Suppressor macrophage (primary cell): ENCODE measurements around the gene WWTR1.
A peak's percentile ranks its signal among the peaks of the same experiment; 100 is the strongest.

Source experiments
- DNase-seq, 4 experiments: peaks; one replicate each; pipeline ENCODE4 v3.0.0-alpha.2; 2020 to 2022

Gene WWTR1

DNA sequence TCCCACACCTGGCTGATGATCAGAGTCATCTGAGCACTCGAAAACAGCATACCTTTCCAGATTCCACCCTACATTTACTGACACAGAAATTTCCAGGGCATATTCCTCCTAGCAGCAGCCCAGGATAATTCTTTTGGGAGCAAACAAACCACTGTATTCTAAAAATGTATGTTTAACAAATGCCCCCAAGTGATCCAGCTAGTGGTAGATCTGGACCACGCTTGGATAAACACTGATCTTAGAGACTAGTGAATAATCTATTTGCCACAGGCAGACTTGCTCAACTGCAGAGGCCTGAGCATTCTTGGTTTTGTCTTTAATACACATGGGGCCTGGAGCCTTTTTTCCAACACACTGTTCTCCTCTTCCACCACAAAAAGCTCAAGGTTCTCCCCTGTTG is 93.7 kb downstream of the WWTR1 start:
- DNase-seq = no peak

DNA sequence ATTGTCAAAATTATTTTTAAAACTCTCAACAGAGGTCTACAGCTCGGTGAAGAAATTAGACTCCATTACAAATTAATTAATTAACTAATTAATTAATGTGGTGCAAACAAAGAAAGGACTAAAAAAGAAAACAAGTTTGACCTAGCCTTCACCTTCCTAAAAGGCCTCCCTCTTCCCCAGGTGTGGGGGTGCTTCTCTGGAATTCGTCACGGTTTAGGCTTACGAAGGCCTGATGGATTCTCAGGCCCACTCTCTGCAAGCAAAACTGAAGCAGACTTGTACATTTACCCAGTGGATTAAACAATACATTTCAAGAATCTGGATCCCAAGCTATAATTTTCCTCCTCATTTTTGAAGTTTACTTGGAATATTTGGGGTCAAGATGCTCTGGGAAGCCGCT is 94.7 kb downstream of the WWTR1 start:
- no peak for DNase-seq

DNA sequence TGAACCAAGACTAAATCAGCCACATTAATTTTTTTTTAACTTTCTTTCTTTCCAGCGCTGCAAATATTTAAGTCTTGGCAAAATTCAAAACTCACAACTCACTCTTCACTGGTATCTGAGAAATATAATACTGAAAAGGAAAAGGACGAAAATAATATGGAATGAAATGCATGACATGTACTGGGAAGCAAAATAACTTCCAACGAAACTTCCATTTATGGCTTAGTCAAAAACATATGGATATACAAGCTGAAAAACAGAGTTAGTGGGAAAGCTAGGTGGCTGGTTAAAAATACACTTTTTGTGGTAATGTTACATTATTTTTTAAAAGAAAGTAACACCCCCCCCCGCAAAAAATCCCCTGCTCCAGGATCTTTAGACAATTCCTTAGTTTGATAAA is 97.2 kb downstream of the WWTR1 start:
- DNase-seq = no peak

DNA sequence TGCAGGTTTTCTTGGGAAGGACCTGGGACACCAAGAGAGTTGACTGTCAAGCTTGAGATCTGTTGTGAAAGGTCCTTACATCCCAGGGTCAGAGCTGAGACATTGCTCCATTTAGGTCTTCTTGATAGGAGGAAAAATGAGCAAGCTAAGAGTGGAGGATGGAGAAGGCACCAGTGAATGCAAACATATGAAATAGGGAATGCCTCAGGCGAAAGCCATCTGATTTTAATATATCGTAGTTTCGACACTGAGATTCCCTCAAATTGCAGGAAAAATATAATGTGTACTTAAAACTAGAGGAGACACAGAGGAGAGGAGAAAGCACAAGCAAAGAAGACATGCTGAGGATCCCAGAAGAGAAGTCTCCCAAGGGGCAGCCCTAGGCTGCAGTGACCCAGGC is 97.8 kb downstream of the WWTR1 start:
- DNase-seq = no peak

DNA sequence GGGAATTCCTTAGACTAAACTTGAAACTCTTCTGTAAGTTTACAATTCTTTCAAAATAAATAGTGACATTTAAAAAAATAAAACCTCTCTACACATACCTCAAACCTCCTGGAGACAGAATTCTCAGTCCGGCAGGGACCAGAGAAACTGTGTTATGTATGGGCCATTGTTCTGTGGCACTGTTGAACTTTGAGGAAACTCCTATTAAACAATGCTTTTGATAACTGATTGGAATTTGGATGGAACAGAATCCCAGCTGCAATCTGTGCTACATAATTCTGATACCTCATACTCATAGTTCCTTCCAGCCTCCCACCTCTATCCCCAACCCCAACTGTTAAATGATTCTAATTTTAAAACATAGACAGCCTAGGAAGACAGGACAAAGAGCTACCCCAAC is 98.3 kb downstream of the WWTR1 start:
- DNase-seq = no peak

DNA sequence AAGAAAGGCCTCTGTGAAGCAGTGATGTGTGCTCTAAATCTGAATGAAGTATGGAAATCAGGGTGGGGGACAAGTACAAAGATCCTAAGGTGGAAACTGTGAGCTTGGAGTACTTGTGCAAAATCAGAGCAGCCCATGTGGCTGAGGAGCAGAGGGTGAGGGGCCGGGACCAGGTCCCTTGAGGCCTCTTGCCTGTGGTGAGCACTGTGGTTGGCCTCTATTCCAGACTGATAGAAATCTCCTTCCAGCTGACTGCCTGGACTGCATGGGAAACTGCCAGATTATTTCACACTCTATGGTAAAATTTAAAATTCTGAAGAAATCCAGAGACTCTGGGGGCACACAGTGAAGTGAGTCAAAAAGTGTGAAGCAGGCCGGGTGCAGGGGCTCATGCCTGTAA is 101.9 kb downstream of the WWTR1 start:
- no peak for DNase-seq

DNA sequence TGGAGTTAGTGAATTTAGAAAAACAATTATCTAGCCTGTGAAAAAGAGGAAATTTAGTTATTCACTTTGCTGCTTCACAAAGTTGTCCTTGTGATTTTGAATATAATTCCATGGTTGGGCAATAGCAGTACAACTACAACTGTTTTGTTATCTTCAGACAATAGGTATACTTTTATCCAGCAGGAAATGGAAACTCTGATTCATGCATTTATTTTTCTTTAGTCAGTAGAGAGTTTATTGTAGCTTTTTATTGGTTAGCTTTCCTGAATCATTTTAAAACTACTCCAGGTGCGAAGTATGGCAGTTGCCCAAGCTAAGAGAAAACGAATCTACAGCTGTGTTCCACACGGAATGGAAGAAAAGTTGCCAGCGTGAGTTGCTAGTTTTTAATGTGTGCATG is 103.0 kb downstream of the WWTR1 start:
- no peak for DNase-seq

DNA sequence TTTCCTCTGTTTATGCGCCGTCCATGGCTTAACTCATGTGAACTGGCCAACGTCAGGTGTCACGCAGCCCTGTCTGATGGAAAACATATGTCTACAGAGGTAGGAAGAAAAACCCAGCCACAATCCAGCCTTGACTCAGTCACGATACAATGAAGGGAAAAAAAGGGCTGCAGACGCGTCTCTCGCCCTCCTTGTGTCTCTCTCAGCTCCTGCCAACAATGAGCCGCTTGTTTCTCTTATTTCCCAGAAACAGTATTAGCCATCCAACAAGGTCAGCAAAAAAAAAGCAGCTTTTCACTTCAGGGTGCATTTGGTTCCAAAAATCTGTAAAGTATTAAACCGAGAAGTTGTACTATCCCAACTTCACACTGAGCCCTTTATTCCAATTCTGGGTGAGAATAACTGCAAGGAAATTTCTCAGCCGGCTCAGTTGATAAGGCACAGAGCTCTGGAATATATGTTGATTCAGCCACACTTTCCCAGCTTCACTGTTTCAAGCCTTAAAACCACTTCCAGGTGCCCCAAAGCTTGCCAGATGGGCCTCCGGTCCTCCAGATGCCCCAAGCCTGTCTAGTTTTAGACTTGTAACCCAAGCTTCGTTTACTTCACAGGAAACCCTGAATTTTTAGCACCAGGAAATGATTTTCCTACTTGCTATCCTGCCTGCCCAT is 103.9 kb downstream of the WWTR1 start:
- DNase-seq = no peak

DNA sequence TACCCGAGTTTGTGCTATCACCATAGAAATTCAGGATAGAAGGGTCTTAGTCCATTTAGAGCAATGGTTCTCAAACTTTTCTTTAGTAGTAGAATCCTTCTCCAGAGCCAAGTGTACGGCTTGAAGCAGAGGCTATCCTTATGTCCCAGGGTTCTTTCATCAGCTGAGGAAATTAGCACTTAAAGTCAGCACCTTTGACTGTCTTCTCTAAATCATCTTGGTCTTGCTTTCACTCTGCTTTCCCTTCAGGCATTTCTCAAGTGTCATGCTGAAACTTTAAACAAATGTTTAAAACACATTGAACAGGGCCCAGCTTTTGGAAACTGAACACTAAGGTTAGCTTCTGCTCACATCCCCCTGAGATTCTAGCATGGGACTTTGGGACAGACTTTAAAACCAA is 105.1 kb downstream of the WWTR1 start:
- DNase-seq = no peak

DNA sequence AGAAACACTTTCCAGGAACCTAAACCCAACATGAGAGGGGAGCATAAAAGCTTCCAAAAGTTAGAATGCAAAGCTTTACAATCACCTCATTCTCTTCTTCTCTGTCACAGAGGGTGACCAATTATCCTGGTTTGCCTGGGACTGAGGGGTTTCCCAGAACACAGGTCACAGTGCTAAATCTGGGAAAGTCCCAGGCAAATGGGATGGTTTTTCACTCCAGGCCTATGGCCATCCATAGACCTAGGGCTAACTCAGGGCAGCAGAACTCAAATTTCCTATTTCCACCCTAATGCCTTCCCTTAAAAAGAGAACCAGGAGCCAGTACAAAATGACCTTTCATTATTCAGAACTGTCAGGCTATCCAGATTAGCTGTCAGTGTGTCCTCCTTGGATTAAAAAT is 106.3 kb downstream of the WWTR1 start:
- no peak for DNase-seq

DNA sequence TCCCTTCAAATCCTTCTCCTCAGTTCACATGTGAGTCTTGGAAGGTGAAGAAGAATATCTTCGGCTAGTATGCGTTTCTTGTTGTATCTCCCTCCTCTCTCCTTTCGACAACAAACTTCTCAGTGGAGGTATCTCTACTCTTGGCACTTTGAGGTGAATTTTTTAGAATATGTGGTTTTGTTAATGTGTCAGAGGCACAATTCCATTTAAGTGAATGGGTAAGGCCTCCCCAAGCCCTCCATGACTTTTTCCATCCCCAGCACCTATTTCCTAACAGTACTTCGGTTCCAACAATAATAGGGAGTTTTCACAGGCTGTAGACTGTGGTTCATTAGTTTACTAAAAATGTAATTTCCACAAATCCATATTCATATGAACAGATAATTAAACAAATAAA is 109.2 kb downstream of the WWTR1 start:
- DNase-seq = no peak

DNA sequence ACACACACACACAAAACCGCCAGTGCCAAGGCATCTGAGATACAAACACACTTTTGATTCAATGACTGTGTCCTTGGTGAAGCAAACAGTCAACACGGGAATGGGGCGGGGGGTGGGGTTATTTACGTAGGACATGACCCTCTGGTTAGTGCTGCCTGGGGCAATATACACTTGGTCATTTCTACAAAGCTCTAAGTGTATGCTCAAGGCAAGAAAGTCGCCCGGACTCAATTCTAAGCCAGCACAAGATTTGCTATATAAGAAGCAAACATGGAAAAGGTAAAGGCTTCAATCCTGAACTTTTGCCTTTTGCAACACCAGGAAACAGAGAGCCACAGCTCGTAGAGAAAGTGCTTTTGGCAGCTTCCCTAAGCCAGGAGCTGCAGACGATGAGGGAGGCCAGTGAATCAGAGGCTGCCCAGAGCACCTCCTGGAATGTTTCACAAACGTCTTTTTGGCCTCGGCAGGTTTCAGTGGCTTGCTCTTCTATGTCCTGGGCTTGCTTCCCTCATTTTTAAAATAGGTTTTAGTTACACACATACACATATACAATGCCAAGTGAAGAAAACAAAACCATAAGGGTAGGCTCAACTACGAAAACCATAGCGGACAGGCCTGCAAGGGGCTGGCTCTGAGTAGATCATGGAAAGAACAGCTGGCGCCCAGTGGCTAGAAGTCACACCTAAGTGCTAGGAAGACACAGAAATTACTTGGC is 109.7 kb downstream of the WWTR1 start:
- no peak for DNase-seq

DNA sequence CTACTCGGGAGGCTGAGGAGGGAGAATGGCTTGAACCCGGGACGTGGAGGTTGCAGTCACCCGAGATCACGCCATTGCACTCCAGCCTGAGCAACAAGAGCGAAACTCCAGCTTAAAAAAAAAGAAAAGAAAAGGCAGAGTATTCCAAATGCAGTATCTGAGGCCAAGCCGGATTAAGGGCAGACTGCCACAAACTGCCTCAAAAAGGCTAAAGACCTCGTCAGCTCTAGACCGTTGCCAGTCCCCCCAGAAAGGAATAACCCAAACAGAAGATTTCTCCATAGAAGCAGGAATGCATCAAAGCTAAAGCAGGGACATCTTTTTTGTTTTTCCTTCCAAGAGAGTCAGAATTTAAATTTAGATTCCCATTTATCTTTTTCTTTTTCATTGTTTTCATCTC is 110.4 kb downstream of the WWTR1 start:
- no peak for DNase-seq

DNA sequence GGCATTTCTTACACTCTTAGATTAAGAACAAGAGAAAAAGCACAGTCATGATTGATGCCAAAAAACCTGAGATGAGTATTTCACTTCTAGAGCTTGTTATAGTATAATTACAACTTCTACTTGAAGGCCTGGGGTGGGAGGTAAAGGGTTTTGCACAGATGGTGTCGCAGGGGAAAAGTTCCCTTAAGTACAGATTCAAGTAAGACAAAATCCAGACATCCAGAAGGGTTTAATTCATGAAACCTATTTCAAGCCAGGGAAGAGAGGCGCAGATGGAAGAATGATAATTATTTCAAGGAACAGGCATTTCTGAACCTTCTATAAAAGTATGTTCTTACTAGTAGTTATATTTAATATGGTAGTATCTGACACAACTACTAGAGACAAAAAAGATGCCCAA is 112.8 kb downstream of the WWTR1 start:
- DNase-seq = no peak

DNA sequence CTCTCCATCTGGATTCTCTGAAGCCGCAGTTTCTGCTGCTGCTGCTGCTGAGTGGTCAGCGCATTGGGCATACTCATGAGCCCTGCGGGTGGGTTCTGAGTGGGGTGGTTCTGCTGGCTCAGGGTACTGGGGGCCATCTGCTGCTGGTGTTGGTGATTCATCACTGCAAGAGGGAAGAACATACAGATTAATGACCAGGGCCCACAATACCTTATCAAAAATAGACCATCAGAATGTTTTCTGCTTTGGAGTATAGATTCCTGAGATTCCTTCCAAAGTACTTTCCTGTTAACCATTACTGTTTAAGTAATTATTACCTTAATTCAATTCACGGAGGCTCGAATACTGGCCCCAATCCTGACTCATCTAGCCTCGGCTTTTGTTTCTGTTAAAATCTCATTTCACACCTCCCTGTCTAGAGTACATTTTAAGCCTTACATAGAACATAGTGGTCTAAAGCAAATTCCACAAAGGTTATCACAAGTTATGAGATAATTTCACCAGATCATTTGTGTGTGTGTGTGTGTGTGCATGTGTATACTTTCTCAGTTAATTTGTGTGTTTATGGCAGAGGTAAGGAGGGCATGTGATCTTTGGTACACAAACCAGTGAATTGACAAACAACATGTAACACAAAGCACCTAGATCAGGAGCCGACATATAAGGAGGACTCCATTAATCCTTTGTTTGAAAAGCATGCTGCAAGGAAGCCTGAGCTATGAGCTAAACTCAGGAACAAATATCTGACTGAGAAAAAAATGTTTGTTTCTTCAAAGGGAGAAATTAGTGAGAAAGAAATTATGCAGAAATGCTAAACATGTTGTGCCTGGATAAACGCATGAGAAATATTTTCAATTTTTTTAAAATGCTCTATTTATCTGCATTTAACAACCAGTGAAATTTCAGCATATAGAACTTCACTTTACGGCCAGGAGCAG is 115.2 kb downstream of the WWTR1 start:
- DNase-seq = no peak

DNA sequence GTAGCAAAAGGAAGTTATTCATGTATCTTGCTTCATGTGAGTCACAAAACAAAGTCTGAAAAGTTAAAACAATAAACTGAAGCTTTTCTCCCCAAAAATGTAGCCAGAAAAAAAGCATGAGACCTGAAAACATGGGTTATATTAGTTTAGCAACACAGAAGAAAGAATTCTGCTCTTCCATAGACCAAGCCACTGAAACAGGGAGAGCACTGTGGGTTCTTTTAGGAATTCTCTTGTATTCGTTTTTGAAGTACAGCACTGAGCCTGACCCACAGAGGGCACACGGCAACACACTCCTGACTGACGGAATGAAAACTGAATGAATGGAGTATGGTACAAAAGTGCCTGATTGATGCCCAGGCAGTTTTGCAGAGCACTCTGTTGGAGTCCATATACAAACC is 116.7 kb downstream of the WWTR1 start:
- no peak for DNase-seq

DNA sequence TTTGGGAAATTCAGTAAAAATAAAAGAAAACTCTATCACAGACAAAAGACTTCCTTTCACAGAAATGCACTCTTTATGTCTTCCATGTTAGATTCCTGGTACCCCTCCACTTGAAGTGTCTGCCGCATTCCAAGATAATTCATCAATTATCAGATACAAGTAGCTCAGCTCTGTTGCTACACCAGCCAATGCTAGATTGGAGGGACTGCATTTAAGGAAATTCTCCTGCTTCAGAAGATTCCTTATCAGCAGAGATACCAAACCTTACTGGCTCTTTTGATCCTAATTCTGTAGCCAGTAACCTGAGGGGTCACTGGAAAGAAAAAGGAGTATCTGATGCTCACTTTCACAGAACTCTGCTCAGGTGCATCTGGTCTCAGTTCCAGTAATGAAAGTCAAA is 119.5 kb downstream of the WWTR1 start:
- DNase-seq = no peak

DNA sequence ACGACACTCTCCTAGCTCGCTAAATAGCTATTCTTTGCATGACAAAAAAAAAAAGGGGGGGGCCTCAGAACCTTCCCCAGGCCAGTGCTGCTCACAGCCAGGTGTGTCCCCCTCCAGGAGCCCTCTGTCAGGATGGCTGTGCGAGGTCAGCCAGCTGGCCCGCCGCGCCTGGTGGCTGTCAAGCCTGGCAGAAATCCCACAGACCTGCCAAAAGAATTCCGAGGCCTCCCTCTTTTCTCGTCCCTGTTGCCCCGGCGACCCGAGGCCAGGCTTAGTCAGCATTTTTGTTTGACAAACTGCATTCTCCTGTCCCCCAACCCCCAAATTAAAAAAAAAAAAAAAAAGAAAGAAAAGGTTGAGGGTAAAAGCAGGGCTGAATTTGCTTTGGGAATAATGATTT is 121.4 kb downstream of the WWTR1 start:
- no peak for DNase-seq

DNA sequence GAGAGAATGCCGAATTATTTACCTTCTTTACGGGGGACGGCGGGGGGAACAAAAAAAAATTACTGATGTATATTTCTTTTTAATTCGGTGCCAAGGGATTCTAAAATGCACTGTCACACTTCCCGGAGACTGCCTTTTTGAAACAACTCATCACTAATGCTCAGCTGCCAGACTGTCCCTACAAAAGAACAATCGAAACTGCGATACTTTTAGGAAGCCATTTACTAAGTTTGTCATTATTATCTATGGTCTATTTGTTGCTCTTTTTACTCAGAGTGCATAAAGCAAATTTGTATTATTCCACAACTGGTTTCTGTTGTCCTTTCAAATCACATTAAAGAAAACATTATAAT is 122.5 kb downstream of the WWTR1 start:
- DNase-seq = no peak

DNA sequence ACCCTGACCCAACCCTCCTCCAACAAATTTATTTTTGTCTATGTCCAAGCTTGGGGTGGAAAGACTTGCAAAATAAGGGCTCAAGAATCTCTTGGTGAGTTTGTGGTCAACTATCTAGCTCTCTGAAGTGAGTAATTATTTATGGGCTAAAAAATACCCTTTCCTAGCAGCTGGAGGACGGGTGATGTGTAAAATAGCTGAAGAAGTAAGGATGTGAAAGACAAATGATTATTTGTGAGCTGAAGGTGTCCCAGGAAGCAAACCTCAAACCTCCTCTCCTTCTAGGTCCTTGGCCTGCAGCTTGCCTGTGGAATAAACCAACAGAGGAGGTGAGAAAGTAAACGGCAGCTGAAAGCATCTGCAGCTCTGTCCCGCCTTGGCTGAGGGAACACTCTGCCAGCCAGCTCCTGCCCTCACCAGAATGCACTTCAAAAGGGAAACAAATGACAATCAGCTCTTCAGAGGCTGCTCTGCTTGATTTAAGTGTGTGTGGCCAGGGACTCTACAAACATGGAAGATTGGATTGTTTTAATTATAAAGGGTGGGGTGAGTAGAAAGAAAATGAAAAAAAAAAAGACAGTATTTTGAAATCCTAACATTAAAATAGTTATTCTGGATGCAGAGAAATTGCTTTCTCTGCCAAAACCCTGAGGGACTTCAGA is 123.0 kb downstream of the WWTR1 start:
- no peak for DNase-seq

DNA sequence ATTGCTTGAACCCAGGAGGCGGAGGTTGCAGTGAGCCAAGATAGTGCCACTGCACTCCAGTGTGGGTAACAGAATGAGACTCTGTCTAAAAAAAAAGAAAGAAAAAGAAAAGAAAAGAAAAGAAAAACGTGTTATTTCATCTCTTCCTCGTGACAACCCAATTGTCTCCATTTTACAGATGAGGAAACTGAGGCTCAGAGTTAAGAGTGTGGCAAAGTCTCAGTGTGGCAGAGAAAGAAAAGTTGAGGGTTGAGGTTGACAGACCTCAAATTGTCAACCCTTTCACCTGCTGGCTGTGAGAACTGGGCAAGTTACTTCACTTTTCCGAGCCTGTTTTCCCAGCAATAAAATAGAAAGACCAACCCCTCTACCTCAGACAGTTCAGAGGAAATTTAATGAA is 123.7 kb downstream of the WWTR1 start:
- no peak for DNase-seq

DNA sequence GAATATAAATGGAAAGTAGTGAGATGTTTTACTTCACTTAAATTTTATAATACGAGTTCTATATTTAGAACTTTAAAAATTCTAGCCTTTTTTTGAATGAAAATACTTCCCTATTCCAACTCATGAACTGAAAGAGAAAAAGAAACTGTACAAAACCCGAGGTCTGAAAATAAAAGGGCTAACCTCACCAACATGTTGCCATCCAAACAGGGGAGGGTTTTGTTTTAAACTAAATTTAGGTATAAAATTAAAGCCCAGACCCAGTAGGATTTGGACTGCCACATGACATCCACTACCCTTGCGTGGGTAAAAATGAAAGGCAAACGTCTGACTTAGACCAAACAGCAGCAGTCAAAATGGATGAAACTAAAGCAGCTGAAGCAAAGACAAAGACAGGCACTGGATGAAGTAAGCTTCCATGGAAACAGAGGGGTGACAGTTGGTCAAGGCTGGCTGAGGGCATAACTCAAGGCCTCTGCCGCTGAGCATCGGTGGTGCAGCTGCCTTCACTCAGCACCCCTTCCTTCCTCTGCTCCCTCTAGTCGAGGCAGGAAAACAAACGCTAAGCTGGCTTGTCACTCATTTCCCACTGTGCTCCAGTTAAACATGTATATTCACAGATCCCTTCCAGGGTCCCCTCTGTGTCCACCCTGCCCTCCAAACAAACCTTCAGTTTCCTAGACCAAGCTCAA is 125.2 kb downstream of the WWTR1 start:
- DNase-seq = peak; percentile 10 to 31 (median 24)

DNA sequence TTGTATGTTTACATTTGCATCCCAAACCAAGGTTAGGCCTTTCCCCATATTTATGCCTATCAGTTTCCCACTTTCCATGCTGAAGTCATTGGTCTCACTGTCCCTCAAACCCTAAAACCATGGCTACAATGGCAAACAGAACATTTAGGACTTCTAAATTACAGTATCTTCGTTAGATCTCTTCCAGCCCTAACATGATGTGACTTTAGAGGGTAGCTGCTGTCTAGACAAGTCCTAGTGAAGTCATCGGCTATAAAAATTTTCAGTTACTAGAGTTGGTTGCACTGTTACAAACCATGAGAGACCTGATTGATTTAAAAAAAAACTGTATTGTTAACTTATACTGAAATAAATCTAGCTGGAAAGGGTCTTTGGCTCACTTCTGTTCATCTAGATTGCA is 128.7 kb downstream of the WWTR1 start:
- no peak for DNase-seq
